AG09319 (cell line): ENCODE data around the gene ATL2.

Experiments
- DNase-seq: peaks from one replicate; pipeline ENCODE4 v3.0.0-alpha.2; 2010; ENCODE audit warnings: low read depth; ENCODE audit errors: extremely low read depth
- CTCF ChIP-seq: IDR thresholded peaks from 2 replicates; pipeline ENCODE4 v1.5.1; 2011; ENCODE audit warnings: low read depth, mild to moderate bottlenecking, inconsistent platforms, low read length, moderate library complexity

ATL2 gene

GRCh38 chr2:38375696-38376345 is 1.3 kb downstream of the ATL2 start:
- TF ChIP-seq CTCF, result no peak

GRCh38 chr2:38374984-38375383 is 2.1 kb downstream of the ATL2 start:
- TF ChIP-seq CTCF, result no peak
- no peak for DNase-seq

More at GRCh38 chr2:38375696-38376345, 1.3 kb downstream of the ATL2 start:
- no peak for DNase-seq

GRCh38 chr2:38371235-38371634 is 5.8 kb downstream of the ATL2 start:
- TF ChIP-seq CTCF, result no peak
- DNase-seq, result no peak

GRCh38 chr2:38370664-38371063 is 6.4 kb downstream of the ATL2 start:
- DNase-seq, result no peak
- TF ChIP-seq CTCF, result no peak

- DNase-seq, result no peak
- TF ChIP-seq CTCF, result no peak
Observed at GRCh38 chr2:38362232-38362631, 14.8 kb downstream of the ATL2 start.

GRCh38 chr2:38360177-38360576 is 16.9 kb downstream of the ATL2 start:
- TF ChIP-seq CTCF, result no peak
- DNase-seq, result no peak

GRCh38 chr2:38353402-38353801 is 23.7 kb downstream of the ATL2 start:
- TF ChIP-seq CTCF, result no peak
- no peak for DNase-seq
